Erythroblast (primary cell): ENCODE measurements around the gene S100A5.

Experiments
- GATA1 ChIP-seq: IDR thresholded peaks from 2 replicates; pipeline ENCODE4 v1.6.1; 2011; ENCODE audit warnings: low read depth, mild to moderate bottlenecking, control low read depth, low read length, moderate library complexity
- POLR2A ChIP-seq: IDR thresholded peaks from 2 replicates; pipeline ENCODE4 v1.6.1; 2011; ENCODE audit warnings: mild to moderate bottlenecking, low read length

GRCh38 chr1:153527023-153527682 lies 13.6 kb downstream of the S100A5 start:
- TF ChIP-seq POLR2A = no peak
- no peak for TF ChIP-seq GATA1
